Activated B cell treated with CpG ODN at 0.5 μM for 24 hours (primary cell): ENCODE measurements around the gene NCK1. TPM values are rescaled to one million over a fixed set of nuclear protein-coding genes. Genes with fewer than 3 reads are reported as not detected.

Source experiments
- ATAC-seq: fragments of 200-7000 bp; cut with Tn5 transposase; one replicate; pipeline ENCODE4 v1.10.0; 2021; ENCODE audit warnings: low read depth, mild to moderate bottlenecking, moderate library complexity
- CTCF ChIA-PET: fragments of 350-600 bp; sonication (Branson Sonifier 250); formaldehyde crosslinking; loops from one replicate; lab custom pipeline; 2021; ENCODE audit warnings: antibody characterized with exemption; lab: Charles Lee
- POLR2A ChIA-PET: fragments of 350-600 bp; sonication (Branson Sonifier 250); formaldehyde crosslinking; loops from one replicate; lab custom pipeline; 2021; ENCODE audit warnings: antibody characterized with exemption; lab: Charles Lee
- DNase-seq: peaks from one replicate; pipeline ENCODE4 v3.0.0; 2022
- H3K27ac Mint-ChIP-seq: one replicate; pipeline ENCODE4 v1.8.0; 2020; ENCODE audit warnings: mixed read lengths
- H3K27me3 Mint-ChIP-seq: one replicate; pipeline ENCODE4 v1.8.0; 2021; ENCODE audit warnings: mixed read lengths
- H3K36me3 Mint-ChIP-seq: one replicate; pipeline ENCODE4 v1.8.0; 2021; ENCODE audit warnings: low read depth, mixed read lengths
- H3K4me1 Mint-ChIP-seq: one replicate; pipeline ENCODE4 v1.8.0; 2021; ENCODE audit warnings: mixed read lengths
- H3K4me3 Mint-ChIP-seq: one replicate; pipeline ENCODE4 v1.8.0; 2020; ENCODE audit warnings: mild to moderate bottlenecking, mixed read lengths
- H3K9me3 Mint-ChIP-seq: one replicate; pipeline ENCODE4 v1.8.0; 2020; ENCODE audit warnings: mixed read lengths
- CTCF ChIP-seq: fragments of 200-600 bp; IDR thresholded peaks from one replicate; pipeline ENCODE4 v1.8.0; 2022; ENCODE audit warnings: antibody characterized with exemption, mild to moderate bottlenecking
- intact Hi-C: fragments of 100-400 bp; cut with micrococcal nuclease; formaldehyde crosslinking; loops from one replicate; pipeline ENCODE4 v1.15.1; 2024
- total RNA-seq: library from RNA; stranded (reverse); gene quantifications from 2 replicates; pipeline ENCODE4 v1.2.3, GENCODE V29; 2022

Gene NCK1
- total RNA-seq, 1 donor from 2014 or later: 29.7 TPM

GRCh38 chr3:136913168-136913567, 51.2 kb downstream of the NCK1 start:
- Mint-ChIP-seq H3K4me1 (peaks cover 71% of the 10 kb centered on the region), H3K27me3 (no peaks in the 10 kb centered on the region)

GRCh38 chr3:136914739-136915138, 52.7 kb downstream of the NCK1 start:
- ATAC-seq (no peak), DNase-seq (no peak)
- TF ChIP-seq CTCF: no peak
- no peak overlapping the region for H3K27ac Mint-ChIP-seq
- ChIA-PET POLR2A (no interaction called here), CTCF (no interaction called here)
- peaks cover 27% of the 10 kb centered on the region for H3K36me3 Mint-ChIP-seq
- H3K4me3 Mint-ChIP-seq: no peak overlapping the region
- no peaks in the 10 kb centered on the region for H3K27me3 Mint-ChIP-seq
- H3K9me3 Mint-ChIP-seq: no peaks in the 10 kb centered on the region
- intact Hi-C loops: no loop called here
- peaks cover 68% of the 10 kb centered on the region for H3K4me1 Mint-ChIP-seq

More at GRCh38 chr3:136913168-136913567, 51.2 kb downstream of the NCK1 start:
- TF ChIP-seq CTCF: no peak
- CTCF ChIA-PET: no interaction called here
- POLR2A ChIA-PET: interaction anchor here (0.6 kb wide), 1 partner anchor 663 kb away, joined by 3 read pairs; the partner anchor contains the start of gene PCCB
- intact Hi-C loops: loop anchor here (2.0 kb wide), 1 partner anchor 18 kb away; no protein-coding TSS in a partner anchor
- Mint-ChIP-seq H3K9me3 (no peaks in the 10 kb centered on the region), H3K4me3 (no peak overlapping the region), H3K27ac (no peak overlapping the region), H3K36me3 (peaks cover 21% of the 10 kb centered on the region)
- DNase-seq: no peak
- ATAC-seq: no peak

DNA sequence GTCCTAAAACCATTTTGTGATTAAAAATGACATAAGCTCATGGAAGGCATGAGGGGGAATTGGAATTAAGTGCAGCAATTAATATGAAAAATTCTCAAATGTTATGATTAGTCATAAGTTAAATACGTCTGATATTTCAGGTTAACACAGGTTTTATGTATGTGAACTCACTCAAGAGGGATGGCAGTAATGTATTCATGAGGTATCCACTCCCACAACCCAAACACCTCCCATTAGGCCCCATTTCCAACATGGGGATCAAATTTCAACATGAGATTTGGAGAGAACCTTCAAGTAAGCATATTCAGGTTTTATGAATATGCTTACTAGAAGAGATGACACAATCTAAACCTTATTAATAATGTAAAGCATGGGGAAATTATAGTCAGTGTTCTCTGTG, 54.2 kb downstream of the NCK1 start:
- Mint-ChIP-seq H3K36me3 (peaks cover 23% of the 10 kb centered on the region), H3K4me1 (peaks cover 67% of the 10 kb centered on the region), H3K4me3 (no peak overlapping the region), H3K27me3 (no peaks in the 10 kb centered on the region), H3K9me3 (no peaks in the 10 kb centered on the region), H3K27ac (no peak overlapping the region)
- ATAC-seq (no peak), DNase-seq (no peak)
- intact Hi-C loops: loop anchor here (2.0 kb wide), 1 partner anchor 17 kb away; no protein-coding TSS in a partner anchor
- TF ChIP-seq CTCF: no peak
- POLR2A ChIA-PET: no interaction called here
- CTCF ChIA-PET: no interaction called here

GRCh38 chr3:136919799-136920580, 58.0 kb downstream of the NCK1 start:
- Mint-ChIP-seq H3K27ac (no peak overlapping the region), H3K4me1 (peaks cover 60% of the 10 kb centered on the region), H3K27me3 (no peaks in the 10 kb centered on the region), H3K9me3 (no peaks in the 10 kb centered on the region), H3K4me3 (no peak overlapping the region), H3K36me3 (peaks cover 8% of the 10 kb centered on the region)
- intact Hi-C loops: no loop called here
- DNase-seq: no peak
- peak; percentile 50 for ATAC-seq
- TF ChIP-seq CTCF: no peak
- CTCF ChIA-PET: no interaction called here
- POLR2A ChIA-PET: interaction anchor here (1.2 kb wide), 1 partner anchor 168 kb away, joined by 3 read pairs; the partner anchor contains the start of gene STAG1

GRCh38 chr3:136920904-136921611, 59.0 kb downstream of the NCK1 start:
- Mint-ChIP-seq H3K4me1 (peaks cover 63% of the 10 kb centered on the region), H3K27me3 (no peaks in the 10 kb centered on the region), H3K4me3 (no peak overlapping the region), H3K9me3 (no peaks in the 10 kb centered on the region), H3K27ac (peak overlapping the region; percentile 19), H3K36me3 (peaks cover 7% of the 10 kb centered on the region)
- TF ChIP-seq CTCF: no peak
- ATAC-seq (no peak), DNase-seq (no peak)
- intact Hi-C loops: no loop called here
- ChIA-PET POLR2A (no interaction called here), CTCF (no interaction called here)
